Ovary (tissue), 3 donors: ENCODE results near the gene TULP4.

Experiments
- CTCF ChIP-seq, 3 donors: fragments of 450-650 bp in 2 of 3; fragments of 200-600 bp in 1 of 3; IDR thresholded peaks; one replicate each; pipeline versions ENCODE4 v1.5.1 to v1.8.0; 2016 to 2022; ENCODE audit warnings: antibody characterized with exemption in 3 of 3, mild to moderate bottlenecking in 1 of 3
- EP300 ChIP-seq: sonication (generic); formaldehyde crosslinking; IDR thresholded peaks from one replicate; pipeline ENCODE4 v1.6.1; 2017; ENCODE audit warnings: antibody characterized with exemption
- POLR2A ChIP-seq: fragments of 450-650 bp; IDR thresholded peaks from one replicate; pipeline ENCODE4 v1.6.1; 2017; ENCODE audit warnings: antibody characterized with exemption, mild to moderate bottlenecking, moderate library complexity
- donor health status: DM: no; HTN: no; CAD: no.

- TF ChIP-seq POLR2A, result no peak
- TF ChIP-seq CTCF (IDR thresholded peaks at IDR 0.05), result no peak
- TF ChIP-seq EP300, result no peak
These were observed 133.3 kb downstream of the TULP4 start for GRCh38 chr6:158445426-158446085.
